Mammary epithelial cell (primary cell): ENCODE measurements around the gene INPP5E.

Source experiments
- CTCF ChIP-seq, 2 donors: IDR thresholded peaks in 1 of 2; conservative IDR thresholded peaks in 1 of 2; 2 replicates each; pipeline ENCODE4 v1.5.1; 2011 to 2012; ENCODE audit warnings: inconsistent platforms in 2 of 2, low read length in 2 of 2, mild to moderate bottlenecking in 2 of 2, control low read depth in 1 of 2, low read depth in 1 of 2; ENCODE audit not compliant: insufficient read depth in 1 of 2; ENCODE audit errors: extremely low read depth in 1 of 2
- EZH2 ChIP-seq: IDR thresholded peaks from 2 replicates; pipeline ENCODE4 v1.6.1; 2012; ENCODE audit warnings: low read length, inconsistent platforms, borderline replicate concordance

GRCh38 chr9:136380381-136380780 is 59.3 kb downstream of the INPP5E start:
- TF ChIP-seq CTCF (conservative IDR thresholded peaks at IDR 0.05 in 1 of 2, IDR thresholded peaks at IDR 0.05 in 1 of 2; ENCODE audit: extremely low read depth in 1 of 2, insufficient read depth in 1 of 2, low read depth in 1 of 2, low read length in 2 of 2): no peak
- no peak for TF ChIP-seq EZH2
